SU-DHL-6 (cell line): Measurements from ENCODE around the gene SLC16A8.

ENCODE experiments used
- H2AFZ ChIP-seq: fragments of 200-600 bp; sonication (generic); 2 replicates; pipeline ENCODE4 v1.6.1; 2014; ENCODE audit warnings: low read depth, mild to moderate bottlenecking, moderate library complexity, mixed read lengths, antibody characterized with exemption, low read length; ENCODE audit not compliant: severe bottlenecking
- H3F3A ChIP-seq: fragments of 200-600 bp; shearing (Covaris generic); 2 replicates; pipeline ENCODE4 v1.6.0; 2016; ENCODE audit warnings: antibody characterized with exemption, mild to moderate bottlenecking; ENCODE audit not compliant: insufficient read depth
- H3K27ac ChIP-seq: fragments of 200-600 bp; sonication (generic); 2 replicates; pipeline ENCODE4 v1.5.1; 2016; ENCODE audit warnings: low read depth, mild to moderate bottlenecking, low read length, moderate library complexity, mixed read lengths
- H3K27me3 ChIP-seq: fragments of 200-600 bp; sonication (generic), shearing (Covaris generic); 2 replicates; pipeline ENCODE4 v1.6.0; 2014; ENCODE audit warnings: mild to moderate bottlenecking, low read length
- H3K36me3 ChIP-seq: fragments of 200-600 bp; sonication (generic); 2 replicates; pipeline ENCODE4 v1.6.1; 2014; ENCODE audit warnings: mild to moderate bottlenecking, low read length, mixed read lengths
- H3K4me2 ChIP-seq: fragments of 300-600, 200-600 bp; shearing (Covaris generic), sonication (generic); 2 replicates; pipeline ENCODE4 v1.6.0; 2014; ENCODE audit warnings: low read length, low read depth, mild to moderate bottlenecking; ENCODE audit not compliant: poor library complexity, severe bottlenecking
- H3K4me3 ChIP-seq: fragments of 200-600 bp; sonication (generic); 2 replicates; pipeline ENCODE4 v1.5.1; 2014; ENCODE audit warnings: antibody characterized with exemption, low read length, mild to moderate bottlenecking, mixed read lengths; ENCODE audit not compliant: insufficient read depth, poor library complexity, severe bottlenecking
- H3K79me2 ChIP-seq: fragments of 200-600 bp; sonication (generic); 2 replicates; pipeline ENCODE4 v1.6.1; 2014; ENCODE audit warnings: mild to moderate bottlenecking, low read length, moderate library complexity; ENCODE audit not compliant: insufficient read depth
- H3K9ac ChIP-seq: fragments of 200-600 bp; sonication (generic); 2 replicates; pipeline ENCODE4 v1.7.0; 2014; ENCODE audit warnings: mild to moderate bottlenecking, low read length
- H3K9me2 ChIP-seq: fragments of 200-600 bp; sonication (generic); replicated peaks from 2 replicates; pipeline ENCODE4 v1.6.1; 2014; ENCODE audit warnings: low read length; ENCODE audit not compliant: insufficient read depth
- H3K9me3 ChIP-seq: fragments of 200-600 bp; sonication (generic); 2 replicates; pipeline ENCODE4 v1.6.1; 2014; ENCODE audit warnings: low read length, mixed read lengths; ENCODE audit not compliant: insufficient read depth
- H4K20me1 ChIP-seq: fragments of 200-600 bp; sonication (generic); 2 replicates; pipeline ENCODE4 v1.6.1; 2014; ENCODE audit warnings: low read depth, mild to moderate bottlenecking, antibody characterized with exemption, low read length, moderate library complexity, mixed read lengths
- CTCF ChIP-seq: fragments of 200-600 bp; sonication (generic); IDR thresholded peaks from one replicate; pipeline ENCODE4 v1.5.1; 2017; ENCODE audit warnings: antibody characterized with exemption, mild to moderate bottlenecking, low read length, moderate library complexity; ENCODE audit not compliant: insufficient read depth, poor library complexity, severe bottlenecking
- EZH2phosphoT487 ChIP-seq: fragments of 200-600 bp; sonication (generic), shearing (Covaris generic); conservative IDR thresholded peaks from 2 replicates; pipeline ENCODE4 v1.6.1; 2018; ENCODE audit warnings: mild to moderate bottlenecking, antibody characterized with exemption, low read length, moderate library complexity, mixed read lengths

SLC16A8 gene

GRCh38 chr22:38081941-38082828, 1.8 kb downstream of the SLC16A8 start:
- Histone ChIP-seq H3K79me2 (no peaks in the 10 kb centered on the region), H3K9ac (no peak overlapping the region), H3K4me2 (no peak overlapping the region)

GRCh38 chr22:38081636-38081940, 2.4 kb downstream of the SLC16A8 start:
- Histone ChIP-seq H3K9me2 (no peaks in the 10 kb centered on the region), H3K9ac (no peak overlapping the region), H4K20me1 (no peaks in the 10 kb centered on the region), H2AFZ (no peak overlapping the region), H3K9me3 (no peaks in the 10 kb centered on the region), H3F3A (no peaks in the 10 kb centered on the region), H3K27me3 (no peaks in the 10 kb centered on the region), H3K4me2 (no peak overlapping the region), H3K4me3 (no peak overlapping the region), H3K27ac (no peak overlapping the region), H3K36me3 (no peaks in the 10 kb centered on the region), H3K79me2 (no peaks in the 10 kb centered on the region)
- TF ChIP-seq EZH2phosphoT487 = no peak
- TF ChIP-seq CTCF = no peak

More at GRCh38 chr22:38081941-38082828, 1.8 kb downstream of the SLC16A8 start:
- H4K20me1 ChIP-seq = no peaks in the 10 kb centered on the region
- no peaks in the 10 kb centered on the region for H3K36me3 ChIP-seq
- TF ChIP-seq CTCF = no peak
- no peak for TF ChIP-seq EZH2phosphoT487
- no peaks in the 10 kb centered on the region for H3K27me3 ChIP-seq
- H3K9me2 ChIP-seq = no peaks in the 10 kb centered on the region
- no peaks in the 10 kb centered on the region for H3F3A ChIP-seq
- H3K9me3 ChIP-seq = no peaks in the 10 kb centered on the region
- H3K4me3 ChIP-seq = no peak overlapping the region
- no peak overlapping the region for H2AFZ ChIP-seq
- H3K27ac ChIP-seq = no peak overlapping the region

GRCh38 chr22:38080850-38081635, 2.9 kb downstream of the SLC16A8 start:
- H3K4me2 ChIP-seq = no peak overlapping the region
- H4K20me1 ChIP-seq = no peaks in the 10 kb centered on the region
- H3K36me3 ChIP-seq = no peaks in the 10 kb centered on the region
- H3K9ac ChIP-seq = no peak overlapping the region
- no peak overlapping the region for H2AFZ ChIP-seq
- H3K27me3 ChIP-seq = no peaks in the 10 kb centered on the region
- no peaks in the 10 kb centered on the region for H3F3A ChIP-seq
- no peaks in the 10 kb centered on the region for H3K9me2 ChIP-seq
- no peaks in the 10 kb centered on the region for H3K9me3 ChIP-seq
- H3K27ac ChIP-seq = no peak overlapping the region
- no peak overlapping the region for H3K4me3 ChIP-seq
- no peaks in the 10 kb centered on the region for H3K79me2 ChIP-seq
- TF ChIP-seq EZH2phosphoT487 = no peak
- no peak for TF ChIP-seq CTCF
